Airway epithelial cell (primary cell): ENCODE data around the gene NPIPA3. TPM values are rescaled to one million over a fixed set of nuclear protein-coding genes. Genes with fewer than 3 reads are reported as not detected.

ENCODE experiments used
- total RNA-seq: library from RNA; depleted of rRNA; stranded (reverse); fragments of >200 nt; gene quantifications from 2 replicates; pipeline ENCODE4 v1.2.3, GENCODE V29; 2015

Gene NPIPA3
- total RNA-seq, result not detected in 2 replicates

GRCh38 chr16:14703156-14704011 is at the start of gene NPIPA3:
NPIPA3 (plus strand) TSS chr16:14703411; CDS start chr16:14708944, 5,533 bp downstream.

GRCh38 chr16:14694129-14694528 is 9.1 kb upstream of the NPIPA3 start, which contains the start of gene PLA2G10:
PLA2G10 (minus strand) TSS chr16:14694308; CDS start chr16:14694229, 79 bp downstream.

GRCh38 chr16:14742273-14743128 is 39.3 kb downstream of the NPIPA3 start, which contains the start of gene NPIPA2:
NPIPA2 (plus strand) TSS chr16:14742533; CDS start chr16:14748066, 5,533 bp downstream.

Other genes with a start within 250 kb of the NPIPA3 start
- 21.7 and 39.2 TPM in 2 replicates for gene PARN, start 73.2 kb upstream of the NPIPA3 start, total RNA-seq
- gene BFAR, start 70.5 kb upstream of the NPIPA3 start, total RNA-seq, result 52.9 and 60.6 TPM in 2 replicates
- gene PLA2G10, start 9.1 kb upstream of the NPIPA3 start, total RNA-seq, result not detected in 2 replicates
- gene NPIPA2, start 39.1 kb downstream of the NPIPA3 start, total RNA-seq, result not detected in 2 replicates
- 80.8 and 106 TPM in 2 replicates for gene NOMO1, start 130.3 kb downstream of the NPIPA3 start, total RNA-seq
- 11.8 and 22.4 TPM in 2 replicates for gene NPIPA1, start 234.0 kb downstream of the NPIPA3 start, total RNA-seq